Measurements from ENCODE around the gene PDCD1.

The PDCD1 gene

DNA sequence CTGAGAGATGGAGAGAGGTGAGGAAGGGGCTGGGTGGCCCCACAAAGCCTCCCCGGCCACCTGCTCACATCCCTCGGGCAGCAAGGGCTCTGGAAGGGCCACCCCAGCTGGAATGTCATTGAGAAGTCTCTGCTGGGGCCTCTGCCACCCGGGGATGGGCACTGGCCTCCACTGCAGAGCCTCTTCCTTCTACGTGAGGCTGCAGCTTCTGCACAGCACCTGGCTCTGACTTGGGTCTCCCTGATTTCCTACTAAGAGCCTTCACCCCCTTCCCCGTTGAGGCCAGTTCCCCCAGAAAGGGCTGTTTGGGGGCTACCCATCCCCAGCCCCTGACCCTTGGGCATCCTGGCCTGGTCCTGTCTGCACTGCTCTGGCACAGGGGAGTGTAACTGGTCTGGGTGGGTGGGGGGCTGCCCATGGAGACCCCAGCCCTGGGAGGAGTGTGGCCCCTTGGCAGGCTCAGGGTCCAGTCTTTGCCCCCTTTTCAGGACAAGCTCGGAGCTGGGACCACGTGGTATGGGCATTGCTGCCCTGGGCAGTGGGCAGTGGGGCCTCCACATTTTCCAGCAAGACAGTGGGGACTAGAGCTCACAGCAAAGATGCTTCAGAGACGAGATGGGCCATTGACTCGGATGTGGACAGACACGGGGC is 5.6 kb downstream of the PDCD1 start:
- DNase-seq (ENCODE audit: low read depth in 1 of 2, low spot score in 1 of 2), result no peak

DNA sequence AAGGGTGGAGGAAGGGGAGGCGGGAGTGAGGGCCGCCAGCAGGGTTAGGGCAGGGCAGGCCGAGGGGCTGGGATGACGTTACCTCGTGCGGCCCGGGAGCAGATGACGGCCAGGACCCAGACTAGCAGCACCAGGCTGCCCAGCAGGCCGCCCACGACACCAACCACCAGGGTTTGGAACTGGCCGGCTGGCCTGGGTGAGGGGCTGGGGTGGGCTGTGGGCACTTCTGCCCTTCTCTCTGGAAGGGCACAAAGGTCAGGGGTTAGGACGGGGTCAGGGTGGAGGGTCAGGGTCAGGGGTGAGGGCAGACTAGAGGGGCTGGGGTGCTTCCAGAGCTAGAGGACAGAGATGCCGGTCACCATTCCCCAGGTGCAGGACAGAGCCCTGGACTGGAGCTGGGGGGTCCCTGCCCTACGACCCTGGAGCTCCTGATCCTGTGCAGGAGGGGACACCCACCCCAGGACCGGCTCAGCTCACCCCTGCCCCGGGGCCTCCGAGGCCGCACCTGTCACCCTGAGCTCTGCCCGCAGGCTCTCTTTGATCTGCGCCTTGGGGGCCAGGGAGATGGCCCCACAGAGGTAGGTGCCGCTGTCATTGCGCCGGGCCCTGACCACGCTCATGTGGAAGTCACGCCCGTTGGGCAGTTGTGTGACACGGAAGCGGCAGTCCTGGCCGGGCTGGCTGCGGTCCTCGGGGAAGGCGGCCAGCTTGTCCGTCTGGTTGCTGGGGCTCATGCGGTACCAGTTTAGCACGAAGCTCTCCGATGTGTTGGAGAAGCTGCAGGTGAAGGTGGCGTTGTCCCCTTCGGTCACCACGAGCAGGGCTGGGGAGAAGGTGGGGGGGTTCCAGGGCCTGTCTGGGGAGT is 6.3 kb downstream of the PDCD1 start:
- no peak for DNase-seq (ENCODE audit: low read depth in 1 of 2, low spot score in 1 of 2)

GRCh38 chr2:241851325-241852115 is 7.2 kb downstream of the PDCD1 start:
- DNase-seq (ENCODE audit: low read depth in 1 of 2, low spot score in 1 of 2), result no peak

GRCh38 chr2:241850544-241851324 is 8.0 kb downstream of the PDCD1 start:
- DNase-seq (ENCODE audit: low read depth in 1 of 2, low spot score in 1 of 2), result no peak

GRCh38 chr2:241849616-241850543 is 8.8 kb downstream of the PDCD1 start:
- DNase-seq (ENCODE audit: low read depth in 1 of 2, low spot score in 1 of 2), result no peak

DNA sequence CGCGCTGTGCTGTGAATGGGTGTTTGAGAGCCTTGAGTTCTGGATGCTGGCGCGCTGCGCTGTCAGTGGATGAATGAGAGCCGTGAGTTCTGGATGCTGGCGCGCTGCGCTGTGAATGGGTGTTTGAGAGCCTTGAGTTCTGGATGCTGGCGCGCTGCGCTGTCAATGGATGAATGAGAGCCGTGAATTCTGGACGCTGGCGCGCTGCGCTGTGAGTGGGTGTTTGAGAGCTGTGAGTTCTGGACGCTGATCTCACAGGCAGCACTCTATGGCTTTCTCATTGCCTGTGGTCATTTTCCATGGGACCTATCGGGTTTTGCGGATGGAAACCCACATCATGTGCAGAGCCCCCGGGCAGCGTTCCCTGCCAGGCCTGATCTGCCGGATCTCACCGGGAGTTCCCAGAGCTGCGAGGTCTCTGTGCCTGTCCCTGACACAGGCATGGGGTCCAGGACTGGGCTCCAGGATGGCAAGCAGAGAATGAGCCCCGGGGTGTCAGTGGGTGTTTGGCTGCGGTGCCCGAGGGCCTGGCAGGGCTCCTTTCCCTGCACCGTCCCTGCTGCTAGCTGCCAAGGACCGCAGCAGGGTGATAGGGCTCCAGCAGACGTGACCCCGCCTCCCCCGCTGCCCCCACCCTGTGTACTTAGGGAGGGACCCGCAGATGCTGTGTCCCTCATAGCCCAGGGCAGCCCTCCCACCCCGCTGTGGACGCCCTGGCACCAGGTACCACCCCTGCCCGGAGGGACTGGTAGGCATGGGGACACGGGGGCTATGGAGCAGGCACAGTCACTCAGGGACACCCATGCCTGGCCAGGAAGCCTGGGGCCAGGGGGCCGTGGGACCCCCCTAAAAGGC is 9.7 kb downstream of the PDCD1 start:
- DNase-seq (ENCODE audit: low read depth in 1 of 2, low spot score in 1 of 2), result no peak

DNA sequence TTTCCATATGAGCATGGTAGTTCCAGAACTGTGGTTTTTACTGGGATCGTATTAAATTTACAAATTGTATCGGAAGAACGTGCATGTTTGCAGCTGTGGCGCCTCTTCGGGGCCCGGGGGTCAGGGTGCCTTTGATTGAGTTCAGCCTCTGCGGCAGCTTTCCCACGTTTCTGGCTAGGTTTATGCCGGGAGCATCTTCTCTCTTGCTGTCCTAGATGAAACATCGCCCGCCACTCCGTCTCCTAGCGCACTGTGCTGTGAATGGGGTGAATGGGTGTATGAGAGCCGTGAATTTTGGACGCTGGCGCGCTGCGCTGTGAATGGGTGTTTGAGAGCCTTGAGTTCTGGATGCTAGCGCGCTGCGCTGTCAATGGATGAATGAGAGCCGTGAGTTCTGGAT is 12.3 kb downstream of the PDCD1 start:
- DNase-seq (ENCODE audit: low read depth in 1 of 2, low spot score in 1 of 2), result no peak

DNA sequence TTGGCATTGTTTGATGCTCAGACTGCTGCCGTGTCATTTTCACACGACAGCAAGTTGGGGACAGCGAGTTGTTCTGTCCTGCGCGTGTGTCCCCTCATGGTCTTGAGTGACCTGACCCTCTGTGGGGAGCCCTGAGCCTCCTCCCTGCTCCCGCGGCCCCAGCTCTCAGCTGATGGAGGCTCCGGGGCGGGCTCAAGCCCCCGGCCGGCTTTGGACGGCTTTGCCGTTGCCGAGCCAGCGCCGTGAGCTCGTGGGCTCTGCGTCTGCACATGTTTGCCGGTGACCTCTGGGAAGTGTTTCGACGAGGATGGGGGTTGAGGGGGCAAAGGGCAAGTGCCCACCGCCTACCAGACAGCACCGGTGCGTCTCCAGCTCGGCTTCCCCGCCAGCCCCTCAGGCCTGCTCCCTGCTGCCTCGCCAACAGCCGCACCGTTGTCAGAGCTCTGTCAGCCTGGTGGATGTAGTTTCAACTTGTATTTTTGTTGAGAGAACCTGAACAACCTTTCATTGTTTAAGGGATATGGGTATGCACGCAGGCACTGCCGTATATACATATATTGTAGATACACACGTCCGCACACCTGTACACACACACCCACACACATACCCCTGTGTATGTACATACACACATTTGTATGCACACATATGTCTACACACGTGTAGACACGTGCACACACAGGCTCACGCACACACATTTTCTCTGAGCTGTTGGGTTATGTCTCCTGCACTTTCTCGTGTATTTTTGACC is 13.7 kb downstream of the PDCD1 start:
- no peak for DNase-seq (ENCODE audit: low read depth in 1 of 2, low spot score in 1 of 2)

- DNase-seq (ENCODE audit: low read depth in 1 of 2, low spot score in 1 of 2), result peak; percentile 35 to 73
Measured at GRCh38 chr2:241844066-241844728, 14.5 kb downstream of the PDCD1 start.

DNA sequence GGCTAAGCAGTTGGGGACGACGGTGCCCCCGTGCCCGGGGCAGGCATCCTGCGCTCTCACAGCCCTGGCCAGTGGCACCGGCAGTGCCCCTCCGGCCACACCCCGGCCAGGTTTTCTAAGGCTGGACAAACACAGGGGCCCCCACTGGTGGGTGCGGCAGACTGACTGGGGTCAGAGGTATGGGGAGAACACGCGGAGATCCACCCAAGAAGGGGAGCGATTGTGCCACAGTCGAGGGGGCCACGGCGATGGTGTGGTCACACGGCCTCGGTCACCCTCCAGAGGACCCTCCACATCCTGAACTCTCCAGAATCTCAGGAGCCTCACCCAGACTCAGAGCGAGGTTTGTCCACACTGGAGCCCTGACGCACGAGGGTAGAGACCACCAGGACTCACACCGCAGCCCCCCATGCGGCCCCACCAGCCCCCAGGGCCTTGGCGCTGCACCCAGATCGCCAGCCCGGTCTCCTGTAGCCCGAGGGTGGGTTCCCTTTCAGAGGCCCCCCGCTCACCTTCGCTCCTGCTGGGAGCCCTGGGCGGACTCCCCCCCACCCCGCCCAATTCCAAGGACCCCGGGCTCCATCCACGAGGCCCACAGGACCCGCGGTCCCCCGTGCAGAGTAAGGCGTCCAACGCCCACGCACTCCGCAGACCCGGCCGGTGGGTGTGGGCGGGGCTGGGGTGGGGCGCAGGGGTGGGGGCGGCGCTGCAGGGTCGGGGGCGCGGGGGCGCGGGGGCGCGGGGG is 15.2 kb downstream of the PDCD1 start:
- DNase-seq (ENCODE audit: low read depth in 1 of 2, low spot score in 1 of 2), result no peak

GRCh38 chr2:241842620-241843211 is 16.0 kb downstream of the PDCD1 start:
- no peak for DNase-seq (ENCODE audit: low read depth in 1 of 2, low spot score in 1 of 2)

DNA sequence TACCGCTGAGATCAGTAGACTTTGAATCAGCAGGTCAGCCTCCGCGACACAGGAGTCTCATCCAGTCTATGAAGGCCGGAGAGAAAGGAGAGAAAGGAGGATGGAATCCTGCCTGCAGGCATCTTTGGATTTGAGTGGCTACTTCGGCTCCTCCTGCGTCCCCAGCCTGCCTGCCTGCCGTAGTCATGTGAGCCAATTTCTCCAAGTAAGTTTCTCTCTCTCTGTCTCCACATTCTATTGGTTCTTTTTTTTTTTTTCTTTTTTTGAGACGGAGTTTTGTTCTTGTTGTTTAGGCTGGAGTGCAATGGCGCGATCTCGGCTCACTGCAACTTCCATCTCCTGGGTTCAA is 16.7 kb downstream of the PDCD1 start:
- no peak for DNase-seq (ENCODE audit: low read depth in 1 of 2, low spot score in 1 of 2)

DNA sequence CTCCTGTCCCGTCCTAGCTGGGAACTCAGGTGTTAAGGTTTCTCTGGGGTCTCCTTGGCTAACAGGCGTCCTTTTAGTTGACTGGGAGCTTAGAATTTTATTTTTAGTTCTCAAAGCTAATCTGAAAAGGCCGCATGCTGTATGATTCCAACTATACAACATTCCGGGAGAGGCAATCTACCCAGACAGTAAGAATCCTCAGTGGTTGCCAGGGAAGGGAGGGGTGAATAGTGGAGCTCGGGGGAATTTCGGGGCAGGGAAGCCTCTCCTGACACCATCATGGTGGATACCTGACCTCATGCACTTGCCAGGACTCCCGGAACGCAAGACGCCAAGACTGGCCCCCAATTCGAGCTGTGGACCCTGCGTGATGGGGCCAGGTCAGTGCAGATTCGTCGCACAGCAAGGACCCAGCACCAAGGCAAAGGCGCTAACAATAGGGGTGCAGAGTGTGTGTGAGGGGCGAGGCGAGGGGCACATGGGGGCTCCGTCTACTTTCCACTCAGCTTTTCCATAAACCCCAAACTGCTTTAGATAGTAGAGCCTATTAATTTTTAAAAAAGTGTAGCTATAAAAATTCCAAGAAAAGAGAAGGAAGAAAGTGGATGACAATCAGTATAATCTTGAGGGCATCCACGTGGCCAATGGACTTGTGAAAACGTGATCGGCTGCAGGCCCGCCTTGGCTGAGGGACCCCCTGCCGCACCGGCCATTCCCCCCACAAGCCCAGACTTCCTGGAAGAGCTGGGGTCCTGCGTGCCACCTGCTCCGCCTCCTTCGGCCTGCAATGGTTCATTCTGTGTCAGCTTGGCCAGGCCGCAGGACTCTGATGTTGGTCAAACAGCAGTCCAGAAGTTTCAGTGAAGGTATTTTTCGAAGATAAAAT is 17.3 kb downstream of the PDCD1 start:
- no peak for DNase-seq (ENCODE audit: low read depth in 1 of 2, low spot score in 1 of 2)

GRCh38 chr2:241837197-241837965 is 21.3 kb downstream of the PDCD1 start:
- DNase-seq (ENCODE audit: low read depth in 1 of 2, low spot score in 1 of 2), result no peak

DNA sequence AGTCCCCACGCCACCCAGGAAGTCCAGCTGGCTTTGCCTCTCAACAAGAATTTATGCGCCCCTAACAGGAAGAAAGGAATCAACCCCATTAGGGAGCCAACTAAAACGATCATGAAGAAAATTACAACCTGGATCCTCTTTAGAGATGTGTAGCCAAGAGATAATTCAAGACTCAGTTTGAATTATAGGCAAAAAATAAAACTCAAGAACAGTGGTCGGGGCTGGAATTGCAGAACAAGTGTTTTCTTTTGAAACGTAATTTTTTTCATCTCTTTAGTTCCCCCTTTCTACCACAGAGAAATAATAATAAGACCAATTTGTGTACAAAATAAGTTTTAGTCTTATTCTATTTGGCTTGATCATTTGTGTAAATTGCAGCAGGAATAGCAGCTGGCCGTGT is 22.4 kb downstream of the PDCD1 start:
- no peak for DNase-seq (ENCODE audit: low read depth in 1 of 2, low spot score in 1 of 2)

Data from activated T-helper 1 cell treated with anti-CD3 and anti-CD28 coated beads, Interleukin-2, amount 50 U/mL, for 16 hours (primary cell).